Measurements from ENCODE around the gene SH3D19. TPM values are rescaled to one million over a fixed set of nuclear protein-coding genes. Genes with fewer than 3 reads are reported as not detected.
"Not testable (repeated sequence)": the region's sequence is repeated elsewhere in the genome, so short reads cannot be mapped to it uniquely, and the experiment has no call there.

The SH3D19 gene
- polyA plus RNA-seq, 2 donors = 19.1 to 22.8 TPM

DNA sequence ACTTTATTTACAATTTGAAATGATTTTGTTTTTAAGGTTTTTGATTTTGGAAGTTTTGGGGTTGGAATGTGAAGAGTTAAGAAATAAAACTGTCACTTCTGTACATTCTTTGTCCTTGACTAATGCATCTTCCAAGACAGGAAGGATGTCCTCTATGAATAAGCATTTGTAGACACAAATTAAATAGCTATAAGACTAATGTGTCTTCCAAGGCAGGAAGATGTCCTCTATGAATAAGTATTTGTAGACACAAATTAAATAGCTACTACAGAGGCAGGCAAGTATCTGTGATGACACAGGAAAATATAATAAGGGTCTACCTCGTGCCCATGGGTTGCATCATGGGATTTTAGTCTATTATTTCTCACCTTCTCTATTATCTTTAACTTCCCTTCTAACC, 33.9 kb downstream of the SH3D19 start:
- Histone ChIP-seq H3K27me3 (ENCODE audit: control insufficient read depth in 1 of 2, insufficient read depth in 2 of 2, low read length in 2 of 2) (no peaks in the 10 kb centered on the region), H3K36me3 (ENCODE audit: control insufficient read depth in 2 of 2, insufficient read depth in 2 of 2, low read length in 1 of 2) (peaks cover 0 to 5% of the 10 kb centered on the region in 2 donors), H3K4me1 (ENCODE audit: control insufficient read depth in 2 of 2, insufficient read depth in 2 of 2, low read length in 1 of 2) (no peaks in the 10 kb centered on the region), H3K27ac (ENCODE audit: low read depth in 2 of 2, low read length in 1 of 2) (no peak overlapping the region), H3K4me3 (ENCODE audit: low read depth in 1 of 2, low read length in 2 of 2) (no peak overlapping the region), H3K9me3 (ENCODE audit: control insufficient read depth in 2 of 2, insufficient read depth in 1 of 2, low read depth in 1 of 2, low read length in 1 of 2) (no peaks in the 10 kb centered on the region)
- WGBS, 2 donors = 59 to 70% methylated on average over 1 of the region's 1 CpG

DNA sequence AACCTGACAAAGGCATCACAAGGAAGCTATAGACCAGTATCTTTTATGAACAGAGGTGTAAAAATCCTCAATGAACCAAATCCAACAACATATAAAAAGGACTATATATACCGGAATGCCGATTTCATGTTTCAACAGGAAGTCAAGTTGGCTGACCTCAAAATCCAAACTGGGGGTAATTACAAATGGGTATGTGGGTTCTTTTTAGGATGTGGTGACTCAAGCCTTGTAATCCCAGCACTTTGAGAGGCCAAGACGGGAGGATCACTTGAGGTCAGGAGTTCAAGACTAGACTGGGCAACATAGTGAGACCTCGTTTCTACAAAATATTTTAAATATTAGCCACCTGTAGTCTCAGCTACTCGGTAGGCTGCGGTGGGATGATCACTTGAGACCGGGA, 38.0 kb downstream of the SH3D19 start:
- H3K9me3 ChIP-seq (ENCODE audit: control insufficient read depth in 2 of 2, insufficient read depth in 1 of 2, low read depth in 1 of 2, low read length in 1 of 2) = no peaks in the 10 kb centered on the region
- no peaks in the 10 kb centered on the region for H3K27me3 ChIP-seq (ENCODE audit: control insufficient read depth in 1 of 2, insufficient read depth in 2 of 2, low read length in 2 of 2)
- H3K36me3 ChIP-seq (ENCODE audit: control insufficient read depth in 2 of 2, insufficient read depth in 2 of 2, low read length in 1 of 2) = no peaks in the 10 kb centered on the region
- WGBS, 2 donors = 86 to 89% methylated on average over 7 of the region's 7 CpGs
- no peak overlapping the region for H3K4me3 ChIP-seq (ENCODE audit: low read depth in 1 of 2, low read length in 2 of 2)
- H3K27ac ChIP-seq (ENCODE audit: low read depth in 2 of 2, low read length in 1 of 2) = no peak overlapping the region
- no peaks in the 10 kb centered on the region for H3K4me1 ChIP-seq (ENCODE audit: control insufficient read depth in 2 of 2, insufficient read depth in 2 of 2, low read length in 1 of 2)

DNA sequence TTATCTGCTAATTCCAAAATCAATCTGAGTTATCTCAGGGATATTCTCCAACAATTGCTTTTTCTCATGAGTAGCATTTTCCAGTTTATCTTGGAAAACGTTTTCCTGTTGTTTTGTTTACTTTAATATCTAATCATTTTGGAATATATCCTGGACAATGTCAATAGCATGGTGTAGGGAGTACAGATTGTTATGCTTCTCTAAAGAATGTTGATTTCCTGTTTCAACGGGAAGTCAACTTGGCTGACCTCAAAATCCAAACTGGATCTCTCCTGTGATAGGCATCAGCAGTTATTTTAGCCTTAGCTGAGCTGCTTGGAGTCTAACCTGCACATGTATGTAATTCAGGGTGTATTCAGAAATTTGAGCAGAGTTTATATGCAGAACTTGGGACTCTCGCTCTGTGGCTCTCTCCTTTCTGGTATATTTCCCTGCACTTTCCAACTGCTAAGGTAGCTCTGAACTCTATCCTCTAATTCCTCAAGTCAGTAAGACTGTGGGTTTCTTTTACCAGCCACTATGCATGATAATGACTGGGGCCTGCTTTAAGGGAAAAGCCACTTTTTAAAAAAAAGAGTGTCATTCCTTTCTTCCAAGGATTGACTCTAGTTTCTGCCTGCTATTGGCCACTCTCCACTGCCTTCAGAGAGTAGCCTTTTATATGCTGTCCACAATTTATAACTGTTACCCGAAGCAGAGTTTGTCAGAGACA, 40.7 kb downstream of the SH3D19 start:
- no peaks in the 10 kb centered on the region for H3K9me3 ChIP-seq (ENCODE audit: control insufficient read depth in 2 of 2, insufficient read depth in 1 of 2, low read depth in 1 of 2, low read length in 1 of 2)
- WGBS, 2 donors = 54 to 59% methylated on average over 4 of the region's 4 CpGs
- no peak overlapping the region for H3K4me3 ChIP-seq (ENCODE audit: low read depth in 1 of 2, low read length in 2 of 2)
- no peaks in the 10 kb centered on the region for H3K4me1 ChIP-seq (ENCODE audit: control insufficient read depth in 2 of 2, insufficient read depth in 2 of 2, low read length in 1 of 2)
- H3K36me3 ChIP-seq (ENCODE audit: control insufficient read depth in 2 of 2, insufficient read depth in 2 of 2, low read length in 1 of 2) = no peaks in the 10 kb centered on the region
- H3K27ac ChIP-seq (ENCODE audit: low read depth in 2 of 2, low read length in 1 of 2) = no peak overlapping the region
- no peaks in the 10 kb centered on the region for H3K27me3 ChIP-seq (ENCODE audit: control insufficient read depth in 1 of 2, insufficient read depth in 2 of 2, low read length in 2 of 2)

DNA sequence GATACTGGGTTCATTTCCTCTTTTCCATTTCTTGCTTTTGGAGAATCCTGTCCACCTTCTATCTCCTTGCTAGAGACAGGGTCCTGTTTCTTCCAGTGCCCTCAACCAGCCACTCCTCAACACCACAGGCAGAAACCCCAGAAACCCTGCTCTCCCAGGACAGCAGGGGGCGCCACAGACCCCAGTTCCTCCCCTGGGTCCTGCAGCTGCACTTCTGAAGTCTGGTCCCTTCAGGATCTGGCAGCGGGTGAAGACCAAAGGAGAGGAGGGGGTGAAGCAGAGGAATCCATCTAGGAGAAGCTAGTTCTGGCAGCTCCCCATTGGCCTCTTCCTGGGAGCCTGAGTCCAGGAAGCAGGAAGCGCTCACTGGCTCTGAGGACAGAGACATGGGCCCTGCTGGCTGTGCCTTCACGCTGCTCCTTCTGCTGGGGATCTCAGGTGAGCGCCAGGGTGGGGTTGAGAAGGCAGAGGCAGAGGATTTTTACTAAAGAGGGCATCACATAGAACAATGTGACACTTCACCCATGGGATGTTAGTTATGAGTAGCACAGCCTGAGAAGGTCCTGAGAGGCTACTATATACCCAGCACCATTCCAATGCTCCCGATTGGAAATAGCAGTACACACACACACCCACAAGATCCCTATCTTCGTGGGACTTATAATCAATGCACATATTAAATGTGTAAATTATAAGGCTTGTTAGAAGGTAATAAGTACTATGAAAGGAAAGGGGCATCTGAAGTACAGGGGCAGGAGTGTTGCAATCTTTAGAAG, 48.4 kb downstream of the SH3D19 start, which contains the start of gene PRSS48:
Gene PRSS48, plus strand, starts transcription at position 375 of the 776 bp plus-strand sequence. Its CDS starts 12 bp downstream, at position 387.
- H3K27ac ChIP-seq (ENCODE audit: low read depth in 2 of 2, low read length in 1 of 2) = peak within 1 kb of the TSS in 1 of 2 donors; percentile 27
- H3K36me3 ChIP-seq (ENCODE audit: control insufficient read depth in 2 of 2, insufficient read depth in 2 of 2, low read length in 1 of 2) = no peaks in the 10 kb centered on the region
- H3K4me3 ChIP-seq (ENCODE audit: low read depth in 1 of 2, low read length in 2 of 2) = no peak within 1 kb of the TSS
- no peaks in the 10 kb centered on the region for H3K27me3 ChIP-seq (ENCODE audit: control insufficient read depth in 1 of 2, insufficient read depth in 2 of 2, low read length in 2 of 2)
- peaks cover 0 to 3% of the 10 kb centered on the region in 2 donors for H3K4me1 ChIP-seq (ENCODE audit: control insufficient read depth in 2 of 2, insufficient read depth in 2 of 2, low read length in 1 of 2)
- H3K9me3 ChIP-seq (ENCODE audit: control insufficient read depth in 2 of 2, insufficient read depth in 1 of 2, low read depth in 1 of 2, low read length in 1 of 2) = no peaks in the 10 kb centered on the region
- WGBS, 2 donors = 68 to 73% methylated on average over 7 of the region's 7 CpGs

DNA sequence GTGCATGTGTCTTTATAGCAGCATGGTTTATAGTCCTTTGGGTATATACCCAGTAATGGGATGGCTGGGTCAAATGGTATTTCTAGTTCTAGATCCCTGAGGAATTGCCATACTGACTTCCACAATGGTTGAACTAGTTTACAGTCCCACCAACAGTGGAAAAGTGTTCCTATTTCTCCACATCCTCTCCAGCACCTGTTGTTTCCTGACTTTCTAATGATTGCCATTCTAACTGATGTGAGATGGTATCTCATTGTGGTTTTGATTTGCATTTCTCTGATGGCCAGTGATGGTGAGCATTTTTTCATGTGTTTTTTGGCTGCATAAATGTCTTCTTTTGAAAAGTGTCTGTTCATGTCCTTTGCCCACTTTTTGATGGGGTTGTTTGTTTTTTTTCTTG, 56.5 kb downstream of the SH3D19 start:
- H3K27ac ChIP-seq (ENCODE audit: low read depth in 2 of 2, low read length in 1 of 2); H3K27me3 ChIP-seq (ENCODE audit: control insufficient read depth in 1 of 2, insufficient read depth in 2 of 2, low read length in 2 of 2); H3K9me3 ChIP-seq (ENCODE audit: control insufficient read depth in 2 of 2, insufficient read depth in 1 of 2, low read depth in 1 of 2, low read length in 1 of 2); H3K4me3 ChIP-seq (ENCODE audit: low read depth in 1 of 2, low read length in 2 of 2); H3K36me3 ChIP-seq (ENCODE audit: control insufficient read depth in 2 of 2, insufficient read depth in 2 of 2, low read length in 1 of 2); H3K4me1 ChIP-seq (ENCODE audit: control insufficient read depth in 2 of 2, insufficient read depth in 2 of 2, low read length in 1 of 2): not testable (repeated sequence)

DNA sequence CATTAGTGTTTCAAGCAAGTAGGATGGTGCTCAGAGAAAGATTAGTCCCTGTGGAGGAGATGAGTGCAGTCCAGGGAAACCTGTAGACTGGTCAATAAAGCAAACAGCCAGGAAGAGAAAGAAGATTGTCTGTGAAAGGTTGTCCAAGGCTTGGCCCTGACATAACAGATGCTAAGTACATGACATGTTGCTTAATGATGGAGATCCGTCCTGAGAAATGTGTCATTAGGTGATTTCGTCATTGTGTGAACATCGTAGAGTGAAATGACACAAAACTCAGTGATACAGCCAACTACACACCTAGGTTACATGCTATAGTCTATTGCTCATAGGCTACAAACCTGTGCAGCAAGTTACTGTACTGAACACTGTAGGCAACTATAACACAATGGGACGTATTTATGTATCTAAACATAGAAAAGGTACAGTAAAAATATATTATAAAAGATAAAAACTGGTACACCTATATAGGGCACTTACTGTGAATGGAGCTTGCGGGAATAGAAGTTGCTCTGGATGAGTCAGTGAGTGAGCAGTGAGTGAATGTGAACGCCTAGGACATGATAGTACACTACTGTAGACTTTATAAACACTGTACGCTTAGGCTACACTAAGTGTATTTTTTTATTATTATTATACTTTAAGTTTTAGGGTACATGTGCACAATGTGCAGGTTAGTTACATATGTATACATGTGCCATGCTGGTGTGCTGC, 57.4 kb downstream of the SH3D19 start:
- Histone ChIP-seq H3K36me3 (ENCODE audit: control insufficient read depth in 2 of 2, insufficient read depth in 2 of 2, low read length in 1 of 2) (no peaks in the 10 kb centered on the region), H3K27ac (ENCODE audit: low read depth in 2 of 2, low read length in 1 of 2) (no peak overlapping the region), H3K27me3 (ENCODE audit: control insufficient read depth in 1 of 2, insufficient read depth in 2 of 2, low read length in 2 of 2) (no peaks in the 10 kb centered on the region), H3K9me3 (ENCODE audit: control insufficient read depth in 2 of 2, insufficient read depth in 1 of 2, low read depth in 1 of 2, low read length in 1 of 2) (no peaks in the 10 kb centered on the region), H3K4me1 (ENCODE audit: control insufficient read depth in 2 of 2, insufficient read depth in 2 of 2, low read length in 1 of 2) (no peaks in the 10 kb centered on the region), H3K4me3 (ENCODE audit: low read depth in 1 of 2, low read length in 2 of 2) (no peak overlapping the region)
- 78 to 85% methylated on average over 7 of the region's 7 CpGs for WGBS, 2 donors

DNA sequence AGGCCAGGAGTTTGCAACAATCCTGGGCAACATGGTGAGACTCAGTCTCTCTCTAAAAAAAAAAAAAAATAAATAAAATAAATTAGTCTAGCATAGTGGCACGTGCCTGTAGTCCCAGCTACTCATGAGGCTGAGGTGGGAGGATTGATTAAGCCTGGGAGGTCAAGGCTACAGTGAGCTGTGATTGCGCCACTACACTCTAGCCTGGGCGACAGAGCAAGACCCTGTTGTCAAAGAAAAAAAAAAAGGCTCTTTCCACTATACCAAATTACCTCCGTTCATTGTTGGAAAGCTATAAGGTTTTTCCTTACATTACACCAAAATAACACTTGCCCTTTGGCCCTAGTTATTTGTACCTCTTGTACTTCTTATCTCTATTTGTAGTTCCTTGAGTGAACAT, 58.3 kb downstream of the SH3D19 start:
- no peaks in the 10 kb centered on the region for H3K36me3 ChIP-seq (ENCODE audit: control insufficient read depth in 2 of 2, insufficient read depth in 2 of 2, low read length in 1 of 2)
- H3K4me1 ChIP-seq (ENCODE audit: control insufficient read depth in 2 of 2, insufficient read depth in 2 of 2, low read length in 1 of 2) = peaks cover 0 to 4% of the 10 kb centered on the region in 2 donors
- 74 to 90% methylated on average over 4 of the region's 4 CpGs for WGBS, 2 donors
- H3K9me3 ChIP-seq (ENCODE audit: control insufficient read depth in 2 of 2, insufficient read depth in 1 of 2, low read depth in 1 of 2, low read length in 1 of 2) = no peaks in the 10 kb centered on the region
- H3K27me3 ChIP-seq (ENCODE audit: control insufficient read depth in 1 of 2, insufficient read depth in 2 of 2, low read length in 2 of 2) = no peaks in the 10 kb centered on the region
- H3K27ac ChIP-seq (ENCODE audit: low read depth in 2 of 2, low read length in 1 of 2) = no peak overlapping the region
- no peak overlapping the region for H3K4me3 ChIP-seq (ENCODE audit: low read depth in 1 of 2, low read length in 2 of 2)

DNA sequence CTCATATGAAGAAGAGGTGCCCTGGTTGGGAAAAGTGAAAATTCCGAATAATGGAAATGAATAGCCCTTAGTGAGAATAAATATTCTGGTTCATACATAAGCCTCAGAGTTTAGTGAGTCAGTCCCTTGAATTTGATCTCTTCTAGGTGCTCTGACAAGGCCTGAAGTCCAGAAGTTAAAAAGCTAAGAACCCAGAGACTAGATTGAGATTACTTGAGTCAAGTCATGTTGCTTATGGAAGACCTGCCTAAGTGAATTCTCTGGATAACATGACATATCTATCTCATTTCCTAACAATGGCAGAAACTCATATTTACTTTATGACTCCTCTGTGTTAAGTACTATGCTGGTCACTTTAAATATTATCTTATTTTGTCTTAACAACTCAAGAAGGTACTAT, 58.9 kb downstream of the SH3D19 start:
- Histone ChIP-seq H3K4me3 (ENCODE audit: low read depth in 1 of 2, low read length in 2 of 2) (no peak overlapping the region), H3K36me3 (ENCODE audit: control insufficient read depth in 2 of 2, insufficient read depth in 2 of 2, low read length in 1 of 2) (no peaks in the 10 kb centered on the region), H3K9me3 (ENCODE audit: control insufficient read depth in 2 of 2, insufficient read depth in 1 of 2, low read depth in 1 of 2, low read length in 1 of 2) (no peaks in the 10 kb centered on the region), H3K27me3 (ENCODE audit: control insufficient read depth in 1 of 2, insufficient read depth in 2 of 2, low read length in 2 of 2) (no peaks in the 10 kb centered on the region), H3K4me1 (ENCODE audit: control insufficient read depth in 2 of 2, insufficient read depth in 2 of 2, low read length in 1 of 2) (peaks cover 0 to 4% of the 10 kb centered on the region in 2 donors), H3K27ac (ENCODE audit: low read depth in 2 of 2, low read length in 1 of 2) (no peak overlapping the region)
- WGBS, 2 donors = 90 to 96% methylated on average over 1 of the region's 1 CpG

DNA sequence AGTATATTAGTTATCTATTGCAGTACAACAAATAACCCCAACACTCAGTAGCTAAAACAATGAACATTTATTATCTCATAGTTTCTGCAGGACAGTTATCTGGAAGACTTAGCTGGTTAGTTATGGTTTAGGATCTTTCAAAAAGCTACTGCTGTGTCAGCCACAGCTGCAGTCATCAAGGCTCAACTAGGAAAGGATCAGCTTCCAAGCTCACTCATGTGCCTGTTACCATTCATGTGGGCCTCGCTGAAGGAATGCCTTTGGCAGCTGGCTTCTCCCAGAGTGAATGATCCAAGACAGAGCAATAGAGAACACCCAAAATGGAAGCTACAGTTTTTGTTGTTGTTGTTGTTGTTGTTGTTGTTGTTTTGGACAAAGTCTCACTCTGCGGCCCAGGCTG, 62.0 kb downstream of the SH3D19 start:
- peaks cover 0 to 4% of the 10 kb centered on the region in 2 donors for H3K4me1 ChIP-seq (ENCODE audit: control insufficient read depth in 2 of 2, insufficient read depth in 2 of 2, low read length in 1 of 2)
- no peak overlapping the region for H3K4me3 ChIP-seq (ENCODE audit: low read depth in 1 of 2, low read length in 2 of 2)
- no peaks in the 10 kb centered on the region for H3K9me3 ChIP-seq (ENCODE audit: control insufficient read depth in 2 of 2, insufficient read depth in 1 of 2, low read depth in 1 of 2, low read length in 1 of 2)
- H3K27me3 ChIP-seq (ENCODE audit: control insufficient read depth in 1 of 2, insufficient read depth in 2 of 2, low read length in 2 of 2) = no peaks in the 10 kb centered on the region
- H3K36me3 ChIP-seq (ENCODE audit: control insufficient read depth in 2 of 2, insufficient read depth in 2 of 2, low read length in 1 of 2) = no peaks in the 10 kb centered on the region
- no peak overlapping the region for H3K27ac ChIP-seq (ENCODE audit: low read depth in 2 of 2, low read length in 1 of 2)
- 80 to 82% methylated on average over 2 of the region's 2 CpGs for WGBS, 2 donors
